ENCODE measurements around the gene SCAPER. TPM values are rescaled to one million over a fixed set of nuclear protein-coding genes. Genes with fewer than 3 reads are reported as not detected.

The SCAPER gene
- total RNA-seq, 1 donor from 2014 or later = 20.8 TPM

DNA sequence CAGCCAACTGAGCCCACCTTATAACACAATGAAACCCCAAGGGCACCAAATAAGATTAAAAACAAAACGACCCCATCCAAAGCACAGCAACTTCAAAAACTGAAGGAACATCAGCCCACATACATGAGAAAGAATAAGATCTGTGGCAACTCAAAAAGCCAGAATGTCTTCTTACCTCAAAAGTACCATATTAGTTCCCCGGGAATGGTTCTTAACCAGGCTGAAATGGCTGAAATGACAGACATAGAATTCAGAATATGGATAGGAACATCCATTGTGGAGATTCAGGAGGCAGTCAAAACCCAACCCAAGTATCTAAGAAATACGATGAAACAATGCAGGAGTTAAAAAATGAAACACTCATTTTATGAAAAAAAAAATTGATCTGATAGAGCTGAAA, 222.3 kb downstream of the SCAPER start:
- TF ChIP-seq, protein P1, sequence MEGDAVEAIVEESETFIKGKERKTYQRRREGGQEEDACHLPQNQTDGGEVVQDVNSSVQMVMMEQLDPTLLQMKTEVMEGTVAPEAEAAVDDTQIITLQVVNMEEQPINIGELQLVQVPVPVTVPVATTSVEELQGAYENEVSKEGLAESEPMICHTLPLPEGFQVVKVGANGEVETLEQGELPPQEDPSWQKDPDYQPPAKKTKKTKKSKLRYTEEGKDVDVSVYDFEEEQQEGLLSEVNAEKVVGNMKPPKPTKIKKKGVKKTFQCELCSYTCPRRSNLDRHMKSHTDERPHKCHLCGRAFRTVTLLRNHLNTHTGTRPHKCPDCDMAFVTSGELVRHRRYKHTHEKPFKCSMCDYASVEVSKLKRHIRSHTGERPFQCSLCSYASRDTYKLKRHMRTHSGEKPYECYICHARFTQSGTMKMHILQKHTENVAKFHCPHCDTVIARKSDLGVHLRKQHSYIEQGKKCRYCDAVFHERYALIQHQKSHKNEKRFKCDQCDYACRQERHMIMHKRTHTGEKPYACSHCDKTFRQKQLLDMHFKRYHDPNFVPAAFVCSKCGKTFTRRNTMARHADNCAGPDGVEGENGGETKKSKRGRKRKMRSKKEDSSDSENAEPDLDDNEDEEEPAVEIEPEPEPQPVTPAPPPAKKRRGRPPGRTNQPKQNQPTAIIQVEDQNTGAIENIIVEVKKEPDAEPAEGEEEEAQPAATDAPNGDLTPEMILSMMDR (IDR thresholded peaks at IDR 0.05; ENCODE audit: insufficient read depth, low read length, poor library complexity, severe bottlenecking) = no peak
- H3K4me3 ChIP-seq (ENCODE audit: low read depth, low read length) = no peak overlapping the region
- H3K36me3 ChIP-seq (ENCODE audit: control insufficient read depth, insufficient read depth, low read length) = no peaks in the 10 kb centered on the region
- H3K27me3 ChIP-seq (ENCODE audit: control insufficient read depth, insufficient read depth, low read length) = no peaks in the 10 kb centered on the region
- DNase-seq (ENCODE audit: low read depth) = no peak

DNA sequence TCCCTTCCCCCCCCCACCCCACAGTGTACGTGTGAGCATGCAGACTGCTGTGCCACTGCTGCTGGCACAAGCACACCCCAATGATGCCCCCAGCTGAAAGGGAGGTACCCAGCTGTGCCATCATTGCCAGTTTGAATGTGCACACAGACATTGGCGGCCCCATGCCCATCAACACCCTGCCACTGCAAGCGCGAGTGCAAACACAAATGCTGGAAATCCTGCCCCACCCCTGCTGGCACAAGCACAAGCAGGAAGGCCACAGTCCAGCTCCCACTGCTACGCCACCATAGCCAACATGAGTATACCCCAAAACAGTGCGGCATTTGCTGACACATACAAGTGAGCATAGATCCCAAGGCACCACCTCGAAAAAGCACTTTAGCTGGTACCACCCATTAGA, 222.9 kb downstream of the SCAPER start:
- H3K36me3 ChIP-seq (ENCODE audit: control insufficient read depth, insufficient read depth, low read length) = no peaks in the 10 kb centered on the region
- H3K27me3 ChIP-seq (ENCODE audit: control insufficient read depth, insufficient read depth, low read length) = no peaks in the 10 kb centered on the region
- TF ChIP-seq, protein P1 (IDR thresholded peaks at IDR 0.05; ENCODE audit: insufficient read depth, low read length, poor library complexity, severe bottlenecking) = no peak
- no peak for DNase-seq (ENCODE audit: low read depth)
- H3K4me3 ChIP-seq (ENCODE audit: low read depth, low read length) = no peak overlapping the region

- DNase-seq (ENCODE audit: low read depth) = peak; percentile 19
- no peaks in the 10 kb centered on the region for H3K27me3 ChIP-seq (ENCODE audit: control insufficient read depth, insufficient read depth, low read length)
Observed at GRCh38 chr15:76678766-76679165, 226.4 kb downstream of the SCAPER start.

GRCh38 chr15:76674883-76675282, 230.3 kb downstream of the SCAPER start:
- no peaks in the 10 kb centered on the region for H3K36me3 ChIP-seq (ENCODE audit: control insufficient read depth, insufficient read depth, low read length)
- no peaks in the 10 kb centered on the region for H3K27me3 ChIP-seq (ENCODE audit: control insufficient read depth, insufficient read depth, low read length)
- H3K4me3 ChIP-seq (ENCODE audit: low read depth, low read length) = no peak overlapping the region
- TF ChIP-seq, protein P1 (IDR thresholded peaks at IDR 0.05; ENCODE audit: insufficient read depth, low read length, poor library complexity, severe bottlenecking) = no peak
- no peak for DNase-seq (ENCODE audit: low read depth)

More at GRCh38 chr15:76678766-76679165, 226.4 kb downstream of the SCAPER start:
- TF ChIP-seq, protein P1 (IDR thresholded peaks at IDR 0.05; ENCODE audit: insufficient read depth, low read length, poor library complexity, severe bottlenecking) = no peak
- H3K4me3 ChIP-seq (ENCODE audit: low read depth, low read length) = no peak overlapping the region
- H3K36me3 ChIP-seq (ENCODE audit: control insufficient read depth, insufficient read depth, low read length) = no peaks in the 10 kb centered on the region

- Histone ChIP-seq H3K27me3 (ENCODE audit: control insufficient read depth, insufficient read depth, low read length) (no peaks in the 10 kb centered on the region), H3K4me3 (ENCODE audit: low read depth, low read length) (no peak overlapping the region), H3K36me3 (ENCODE audit: control insufficient read depth, insufficient read depth, low read length) (no peaks in the 10 kb centered on the region)
- no peak for DNase-seq (ENCODE audit: low read depth)
- TF ChIP-seq, protein P1 (IDR thresholded peaks at IDR 0.05; ENCODE audit: insufficient read depth, low read length, poor library complexity, severe bottlenecking) = no peak
Observed at GRCh38 chr15:76669521-76670207, 235.5 kb downstream of the SCAPER start.

DNA sequence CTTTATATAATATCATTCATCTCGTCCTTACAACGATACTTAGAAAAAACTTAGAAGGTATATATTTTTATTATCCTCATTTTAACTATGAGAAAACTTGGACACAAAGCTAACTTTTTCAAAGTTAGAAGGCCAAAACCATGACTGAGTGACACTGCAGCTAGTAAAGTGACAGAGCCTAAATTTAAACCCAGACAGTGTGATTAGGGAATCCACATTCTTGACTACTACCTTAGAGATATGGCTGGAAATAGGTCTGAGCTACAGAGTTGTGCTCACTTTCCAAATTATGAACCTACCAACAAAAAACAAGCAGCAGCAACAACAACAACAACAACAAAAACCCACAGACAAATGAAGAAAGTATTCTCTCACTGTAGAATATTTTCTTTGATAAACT, 236.2 kb downstream of the SCAPER start:
- Histone ChIP-seq H3K4me3 (ENCODE audit: low read depth, low read length) (no peak overlapping the region), H3K36me3 (ENCODE audit: control insufficient read depth, insufficient read depth, low read length) (no peaks in the 10 kb centered on the region), H3K27me3 (ENCODE audit: control insufficient read depth, insufficient read depth, low read length) (no peaks in the 10 kb centered on the region)
- TF ChIP-seq, protein P1 (IDR thresholded peaks at IDR 0.05; ENCODE audit: insufficient read depth, low read length, poor library complexity, severe bottlenecking) = no peak
- no peak for DNase-seq (ENCODE audit: low read depth)

Data from kidney epithelial cell (primary cell).